Endothelial cell of umbilical vein (primary cell): ENCODE data around the gene LSR. TPM values are rescaled to one million over a fixed set of nuclear protein-coding genes. Genes with fewer than 3 reads are reported as not detected.

ENCODE experiments used
- BruUV-seq: library from RNA; stranded (reverse); fragments of 400-500 nt; replicated peaks from 2 replicates; lab custom pipeline; 2021; lab: Mats Ljungman, UMichigan
- CTCF ChIA-PET: fragments of 300-600, 350-600 bp; sonication (Branson Sonifier 250); formaldehyde crosslinking; loops from one replicate; lab custom pipeline; 2021; ENCODE audit warnings: antibody characterized with exemption, inconsistent platforms; lab: Charles Lee
- POLR2A ChIA-PET: fragments of 300-600, 350-600 bp; sonication (Branson Sonifier 250); formaldehyde crosslinking; loops from one replicate; lab custom pipeline; 2021; ENCODE audit warnings: antibody characterized with exemption, inconsistent platforms; lab: Charles Lee
- DNase-seq: peaks from one replicate; pipeline ENCODE4 v3.0.0-alpha.2; 2011; ENCODE audit warnings: low read depth, low spot score
- FAIRE-seq: peaks from 2 replicates; lab custom pipeline; 2011; peaks lifted over from hg19 to GRCh38; lab: Jason Lieb, UNC
- H2AFZ ChIP-seq: 2 replicates; pipeline ENCODE4 v1.6.0; 2012; ENCODE audit warnings: low read depth, low read length, control low read depth, inconsistent platforms
- H3K27ac ChIP-seq: 2 replicates; pipeline ENCODE4 v1.5.1; 2011; ENCODE audit warnings: low read depth, mild to moderate bottlenecking, control low read depth, low read length, moderate library complexity; ENCODE audit not compliant: insufficient read depth
- H3K27me3 ChIP-seq, 2 experiments: 2 replicates each; pipeline versions ENCODE4 v1.6.0 to v1.6.1; 2011; ENCODE audit warnings: low read length in 2 of 2, mixed read lengths in 1 of 2; ENCODE audit not compliant: control insufficient read depth in 2 of 2, insufficient read depth in 2 of 2
- H3K36me3 ChIP-seq, 2 experiments: 2 replicates in 1 of 2; 3 replicates in 1 of 2; pipeline ENCODE4 v1.5.1; 2011; ENCODE audit warnings: low read length in 2 of 2, mild to moderate bottlenecking in 1 of 2, moderate library complexity in 1 of 2; ENCODE audit not compliant: control insufficient read depth in 2 of 2, insufficient read depth in 2 of 2; ENCODE audit errors: extremely low read depth in 1 of 2
- H3K4me1 ChIP-seq: 3 replicates; pipeline ENCODE4 v1.5.1; 2011; ENCODE audit warnings: mild to moderate bottlenecking, low read length; ENCODE audit not compliant: control insufficient read depth, insufficient read depth; ENCODE audit errors: extremely low read depth
- H3K4me2 ChIP-seq: 2 replicates; pipeline ENCODE4 v1.6.1; 2011; ENCODE audit warnings: low read length, control low read depth, mixed read lengths; ENCODE audit not compliant: insufficient read depth
- H3K4me3 ChIP-seq, 3 experiments: fragments of 200-600 bp in 1 of 3; sonication (generic), shearing (Covaris generic) in 1 of 3; replicated peaks in 1 of 3; 2 replicates each; pipeline ENCODE4 v1.5.1; 2011 to 2016; ENCODE audit warnings: control low read depth in 3 of 3, low read length in 3 of 3, mild to moderate bottlenecking in 2 of 3, inconsistent platforms in 1 of 3, low read depth in 1 of 3, moderate library complexity in 1 of 3; ENCODE audit not compliant: insufficient read depth in 1 of 3
- H3K79me2 ChIP-seq: 2 replicates; pipeline ENCODE4 v1.6.0; 2012; ENCODE audit warnings: low read length, inconsistent platforms; ENCODE audit not compliant: control insufficient read depth, insufficient read depth
- H3K9ac ChIP-seq: replicated peaks from 2 replicates; pipeline ENCODE3; 2011; ENCODE audit warnings: low read length, control low read depth; ENCODE audit not compliant: insufficient read depth; ENCODE audit errors: extremely low read depth
- H3K9me1 ChIP-seq: replicated peaks from 3 replicates; pipeline ENCODE4 v1.6.0; 2011; ENCODE audit warnings: mild to moderate bottlenecking, low read length; ENCODE audit not compliant: control insufficient read depth, insufficient read depth; ENCODE audit errors: extremely low read depth
- H3K9me3 ChIP-seq: replicated peaks from 2 replicates; pipeline ENCODE4 v1.5.1; 2012; ENCODE audit warnings: low read length, inconsistent platforms; ENCODE audit not compliant: control insufficient read depth, insufficient read depth
- H4K20me1 ChIP-seq: replicated peaks from 2 replicates; pipeline ENCODE3; 2011; ENCODE audit warnings: mild to moderate bottlenecking, low read length; ENCODE audit not compliant: control insufficient read depth, insufficient read depth; ENCODE audit errors: extremely low read depth
- EZH2 ChIP-seq: IDR thresholded peaks from 2 replicates; pipeline ENCODE4 v1.6.1; 2012; ENCODE audit warnings: borderline replicate concordance, low read depth, mild to moderate bottlenecking, moderate library complexity, low read length, inconsistent platforms; ENCODE audit not compliant: severe bottlenecking
- FOS ChIP-seq: IDR thresholded peaks from 2 replicates; pipeline ENCODE4 v1.6.1; 2011; ENCODE audit warnings: mild to moderate bottlenecking, low read length, moderate library complexity, borderline replicate concordance; ENCODE audit not compliant: insufficient read depth
- MAX ChIP-seq: IDR thresholded peaks from 2 replicates; pipeline ENCODE4 v1.6.1; 2011; ENCODE audit not compliant: insufficient read depth, insufficient read length
- POLR2A ChIP-seq: IDR thresholded peaks from 2 replicates; pipeline ENCODE4 v1.6.1; 2012; ENCODE audit warnings: low read depth, mild to moderate bottlenecking, control low read depth, low read length
- dilution Hi-C: fragments of 300-500 bp; cut with MboI; formaldehyde crosslinking; loops from one replicate; pipeline ENCODE4 v1.15.0; 2019; ENCODE audit warnings: low sequenced_read_pairs; ENCODE audit not compliant: extremely low pct_ligation_motif_present
- intact Hi-C: fragments of 100-400 bp; cut with micrococcal nuclease; formaldehyde crosslinking; loops from one replicate; pipeline ENCODE4 v1.10.0; 2022
- polyA plus RNA-seq, 4 experiments: library from polyadenylated mRNA; depleted of rRNA in 3 of 4; stranded (reverse) in 3 of 4; unstranded in 1 of 4; fragments of >200 nt; gene quantifications; 2 replicates each; pipeline versions ENCODE4 v1.2.1 to v1.2.3, GENCODE V29; 2011 to 2012; ENCODE audit warnings: missing spikeins in 1 of 4
- total RNA-seq: library from RNA; stranded (reverse); gene quantifications from 2 replicates; pipeline ENCODE4 v1.2.3, GENCODE V29; 2021
- TF ChIP-seq, protein P1 (sequence below), 2 donors: IDR thresholded peaks; 1 replicate in 1 of 2; 2 replicates in 1 of 2; pipeline ENCODE4 v1.5.1; 2011; ENCODE audit warnings: low read length in 2 of 2, mild to moderate bottlenecking in 2 of 2, moderate library complexity in 2 of 2, control low read depth in 1 of 2, inconsistent platforms in 1 of 2, low read depth in 1 of 2; ENCODE audit not compliant: insufficient read depth in 1 of 2; ENCODE audit errors: extremely low read depth in 1 of 2

The LSR gene
- total and polyA plus RNA-seq, 2 donors (not counting 3 experiments of a cell fraction or from before 2014, with no cell fraction given) = 0.76 to 1.0 TPM

DNA sequence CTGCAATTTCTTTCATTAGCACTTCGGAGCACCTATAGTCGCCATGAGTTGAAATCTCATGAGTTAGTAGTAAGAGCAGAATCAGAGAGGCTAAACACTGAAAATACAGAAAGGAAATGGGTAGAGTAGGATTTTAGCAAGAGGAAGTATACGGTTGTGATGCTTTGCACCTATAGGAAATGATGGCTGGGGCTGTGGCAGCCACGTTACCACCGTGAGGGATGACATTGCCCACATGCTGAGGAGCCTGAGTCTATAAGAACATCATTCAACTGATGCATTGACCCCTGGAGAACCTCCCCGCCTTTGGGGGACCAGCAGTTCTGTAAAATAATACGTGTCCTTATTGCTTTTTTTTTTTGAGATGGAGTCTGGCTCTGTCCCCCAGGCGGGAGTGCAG lies 40.7 kb upstream of the LSR start:
- peaks cover 0 to 2% of the 10 kb centered on the region in 2 experiments for H3K27me3 ChIP-seq
- H3K4me1 ChIP-seq = peaks cover 6% of the 10 kb centered on the region
- no peaks in the 10 kb centered on the region for H3K9me1 ChIP-seq
- TF ChIP-seq POLR2A = no peak
- no peak for TF ChIP-seq EZH2
- no peak for TF ChIP-seq FOS
- TF ChIP-seq, protein P1, sequence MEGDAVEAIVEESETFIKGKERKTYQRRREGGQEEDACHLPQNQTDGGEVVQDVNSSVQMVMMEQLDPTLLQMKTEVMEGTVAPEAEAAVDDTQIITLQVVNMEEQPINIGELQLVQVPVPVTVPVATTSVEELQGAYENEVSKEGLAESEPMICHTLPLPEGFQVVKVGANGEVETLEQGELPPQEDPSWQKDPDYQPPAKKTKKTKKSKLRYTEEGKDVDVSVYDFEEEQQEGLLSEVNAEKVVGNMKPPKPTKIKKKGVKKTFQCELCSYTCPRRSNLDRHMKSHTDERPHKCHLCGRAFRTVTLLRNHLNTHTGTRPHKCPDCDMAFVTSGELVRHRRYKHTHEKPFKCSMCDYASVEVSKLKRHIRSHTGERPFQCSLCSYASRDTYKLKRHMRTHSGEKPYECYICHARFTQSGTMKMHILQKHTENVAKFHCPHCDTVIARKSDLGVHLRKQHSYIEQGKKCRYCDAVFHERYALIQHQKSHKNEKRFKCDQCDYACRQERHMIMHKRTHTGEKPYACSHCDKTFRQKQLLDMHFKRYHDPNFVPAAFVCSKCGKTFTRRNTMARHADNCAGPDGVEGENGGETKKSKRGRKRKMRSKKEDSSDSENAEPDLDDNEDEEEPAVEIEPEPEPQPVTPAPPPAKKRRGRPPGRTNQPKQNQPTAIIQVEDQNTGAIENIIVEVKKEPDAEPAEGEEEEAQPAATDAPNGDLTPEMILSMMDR (IDR thresholded peaks at IDR 0.05; ENCODE audit: extremely low read depth in 1 of 2, insufficient read depth in 1 of 2, low read depth in 1 of 2, low read length in 2 of 2) = no peak
- no peak overlapping the region for H3K27ac ChIP-seq
- ChIA-PET CTCF (no interaction called here), POLR2A (no interaction called here)
- no peaks in the 10 kb centered on the region for H3K9me3 ChIP-seq
- H3K36me3 ChIP-seq = no peaks in the 10 kb centered on the region
- intact Hi-C loops = no loop called here
- no peak overlapping the region for H2AFZ ChIP-seq
- H3K4me3 ChIP-seq = no peak overlapping the region
- dilution Hi-C loops = no loop called here
- H3K9ac ChIP-seq = no peak overlapping the region
- H3K4me2 ChIP-seq = no peak overlapping the region
- FAIRE-seq (no peak), DNase-seq (no peak)
- no TSS peak for BruUV-seq
- H4K20me1 ChIP-seq = no peaks in the 10 kb centered on the region
- H3K79me2 ChIP-seq = no peaks in the 10 kb centered on the region

DNA sequence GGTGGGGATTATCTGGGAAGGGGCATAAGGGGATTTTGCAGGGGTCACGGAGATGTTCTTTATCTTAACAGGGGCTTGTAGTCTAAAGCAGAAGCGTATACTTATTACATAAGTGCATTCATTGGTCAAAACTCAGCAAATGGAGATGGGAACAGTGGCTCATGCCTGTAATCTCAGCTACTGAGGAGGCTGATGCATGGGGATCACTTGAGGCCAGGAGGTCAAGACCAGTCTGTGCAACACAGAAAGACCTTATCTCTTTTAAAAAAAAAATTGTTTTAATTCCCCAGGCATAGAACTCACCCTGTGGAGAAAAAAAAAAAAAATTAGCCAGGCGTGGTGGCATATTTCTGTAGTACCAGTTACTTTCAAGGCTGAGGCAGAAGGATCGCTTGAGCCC lies 39.2 kb upstream of the LSR start:
- Histone ChIP-seq H3K27ac (no peak overlapping the region), H3K9ac (no peak overlapping the region), H3K27me3 (peaks cover 0 to 2% of the 10 kb centered on the region in 2 experiments), H4K20me1 (no peaks in the 10 kb centered on the region), H3K79me2 (no peaks in the 10 kb centered on the region), H2AFZ (no peak overlapping the region), H3K9me1 (no peaks in the 10 kb centered on the region), H3K9me3 (no peaks in the 10 kb centered on the region), H3K4me1 (peaks cover 16% of the 10 kb centered on the region), H3K4me2 (no peak overlapping the region), H3K36me3 (no peaks in the 10 kb centered on the region), H3K4me3 (no peak overlapping the region)
- DNase-seq (no peak), FAIRE-seq (no peak)
- TF ChIP-seq, protein P1 (IDR thresholded peaks at IDR 0.05; ENCODE audit: extremely low read depth in 1 of 2, insufficient read depth in 1 of 2, low read depth in 1 of 2, low read length in 2 of 2) = no peak
- no peak for TF ChIP-seq POLR2A
- no peak for TF ChIP-seq FOS
- TF ChIP-seq MAX = no peak
- ChIA-PET POLR2A (no interaction called here), CTCF (no interaction called here)
- no TSS peak for BruUV-seq
- intact Hi-C loops = loop anchor here (5.0 kb wide), 1 partner anchor 58 kb away; the partner anchor contains the start of gene USF2
- dilution Hi-C loops = no loop called here
